HL-60 (cell line): ENCODE data around the gene ATP8A1.

Source experiments
- POLR2AphosphoS5 ChIP-seq: IDR thresholded peaks from 2 replicates; pipeline ENCODE4 v1.6.1; 2012; ENCODE audit warnings: low read depth
- TF ChIP-seq, protein P1 (sequence below): IDR thresholded peaks from one replicate; pipeline ENCODE4 v1.5.1; 2011; ENCODE audit warnings: low read length, control low read depth, inconsistent platforms; ENCODE audit not compliant: insufficient read depth

- no peak for TF ChIP-seq POLR2AphosphoS5
- TF ChIP-seq, protein P1, sequence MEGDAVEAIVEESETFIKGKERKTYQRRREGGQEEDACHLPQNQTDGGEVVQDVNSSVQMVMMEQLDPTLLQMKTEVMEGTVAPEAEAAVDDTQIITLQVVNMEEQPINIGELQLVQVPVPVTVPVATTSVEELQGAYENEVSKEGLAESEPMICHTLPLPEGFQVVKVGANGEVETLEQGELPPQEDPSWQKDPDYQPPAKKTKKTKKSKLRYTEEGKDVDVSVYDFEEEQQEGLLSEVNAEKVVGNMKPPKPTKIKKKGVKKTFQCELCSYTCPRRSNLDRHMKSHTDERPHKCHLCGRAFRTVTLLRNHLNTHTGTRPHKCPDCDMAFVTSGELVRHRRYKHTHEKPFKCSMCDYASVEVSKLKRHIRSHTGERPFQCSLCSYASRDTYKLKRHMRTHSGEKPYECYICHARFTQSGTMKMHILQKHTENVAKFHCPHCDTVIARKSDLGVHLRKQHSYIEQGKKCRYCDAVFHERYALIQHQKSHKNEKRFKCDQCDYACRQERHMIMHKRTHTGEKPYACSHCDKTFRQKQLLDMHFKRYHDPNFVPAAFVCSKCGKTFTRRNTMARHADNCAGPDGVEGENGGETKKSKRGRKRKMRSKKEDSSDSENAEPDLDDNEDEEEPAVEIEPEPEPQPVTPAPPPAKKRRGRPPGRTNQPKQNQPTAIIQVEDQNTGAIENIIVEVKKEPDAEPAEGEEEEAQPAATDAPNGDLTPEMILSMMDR, result no peak
Measured at GRCh38 chr4:42588909-42589308, 68.0 kb downstream of the ATP8A1 start.
